Peyer's patch (tissue), 4 donors: ENCODE results near the gene GP1BB.

ENCODE experiments used
- CTCF ChIP-seq, 6 experiments: fragments of 450-650 bp in 4 of 6; fragments of 200-600 bp in 2 of 6; sonication (generic) in 1 of 6; IDR thresholded peaks; one replicate each; pipeline ENCODE4 v1.5.1; 2017 to 2019; ENCODE audit warnings: antibody characterized with exemption in 6 of 6, mild to moderate bottlenecking in 3 of 6, moderate library complexity in 1 of 6
- POLR2A ChIP-seq, 2 donors: fragments of 450-650 bp; IDR thresholded peaks; one replicate each; pipeline ENCODE4 v1.5.1; 2017; ENCODE audit warnings: antibody characterized with exemption in 2 of 2, mild to moderate bottlenecking in 2 of 2, moderate library complexity in 2 of 2

- TF ChIP-seq POLR2A (IDR thresholded peaks at IDR 0.05): no peak
- no peak for TF ChIP-seq CTCF (IDR thresholded peaks at IDR 0.05)
Measured at GRCh38 chr22:19744350-19745006, 21.1 kb downstream of the GP1BB start.
